Esophagus (tissue), 2 donors: Measurements from ENCODE around the gene SLC22A31. TPM values are rescaled to one million over a fixed set of nuclear protein-coding genes. Genes with fewer than 3 reads are reported as not detected.
"Not testable (repeated sequence)": the region's sequence is repeated elsewhere in the genome, so short reads cannot be mapped to it uniquely, and the experiment has no call there.

Experiments used
- H3K27ac ChIP-seq, 2 donors: one replicate each; pipeline ENCODE4 v1.5.1; 2013; ENCODE audit warnings: low read depth in 2 of 2, mild to moderate bottlenecking in 2 of 2, inconsistent platforms in 1 of 2, low read length in 1 of 2, moderate library complexity in 1 of 2
- H3K27me3 ChIP-seq, 2 donors: one replicate each; pipeline ENCODE4 v1.6.1; 2013; ENCODE audit warnings: low read length in 2 of 2, control low read depth in 1 of 2, mild to moderate bottlenecking in 1 of 2; ENCODE audit not compliant: insufficient read depth in 2 of 2, control insufficient read depth in 1 of 2
- H3K36me3 ChIP-seq, 2 donors: one replicate each; pipeline ENCODE4 v1.6.1; 2013; ENCODE audit warnings: low read length in 1 of 2; ENCODE audit not compliant: control insufficient read depth in 2 of 2, insufficient read depth in 2 of 2
- H3K4me1 ChIP-seq, 2 donors: one replicate each; pipeline ENCODE4 v1.6.1; 2013; ENCODE audit warnings: low read length in 1 of 2; ENCODE audit not compliant: control insufficient read depth in 2 of 2, insufficient read depth in 2 of 2
- H3K4me3 ChIP-seq, 2 donors: one replicate each; pipeline ENCODE4 v1.5.1; 2013; ENCODE audit warnings: low read length in 2 of 2, mild to moderate bottlenecking in 2 of 2, low read depth in 1 of 2, moderate library complexity in 1 of 2
- H3K9me3 ChIP-seq, 2 donors: one replicate each; pipeline ENCODE4 v1.6.1; 2013; ENCODE audit warnings: mild to moderate bottlenecking in 2 of 2, low read depth in 1 of 2, low read length in 1 of 2, moderate library complexity in 1 of 2; ENCODE audit not compliant: control insufficient read depth in 2 of 2, insufficient read depth in 1 of 2
- WGBS, 2 donors: extraction: QIAGEN DNeasy Blood & Tissue Kit; methylation state at CpG; one replicate each; pipeline ENCODE4 v1.1.7; 2013; 5-methylcytosine and 5-hydroxymethylcytosine counted together
- polyA plus RNA-seq, 2 donors: library from polyadenylated mRNA; stranded (reverse); fragments of 200-250 nt; gene quantifications; one replicate each; pipeline ENCODE4 v1.2.3, GENCODE V29; 2013
- donor health status: healthy with polysubstance abuse.
- donor health status: Bipolar disorder and iron deficiency.

SLC22A31 gene
- polyA plus RNA-seq, 2 donors: 0.14 to 0.16 TPM

DNA sequence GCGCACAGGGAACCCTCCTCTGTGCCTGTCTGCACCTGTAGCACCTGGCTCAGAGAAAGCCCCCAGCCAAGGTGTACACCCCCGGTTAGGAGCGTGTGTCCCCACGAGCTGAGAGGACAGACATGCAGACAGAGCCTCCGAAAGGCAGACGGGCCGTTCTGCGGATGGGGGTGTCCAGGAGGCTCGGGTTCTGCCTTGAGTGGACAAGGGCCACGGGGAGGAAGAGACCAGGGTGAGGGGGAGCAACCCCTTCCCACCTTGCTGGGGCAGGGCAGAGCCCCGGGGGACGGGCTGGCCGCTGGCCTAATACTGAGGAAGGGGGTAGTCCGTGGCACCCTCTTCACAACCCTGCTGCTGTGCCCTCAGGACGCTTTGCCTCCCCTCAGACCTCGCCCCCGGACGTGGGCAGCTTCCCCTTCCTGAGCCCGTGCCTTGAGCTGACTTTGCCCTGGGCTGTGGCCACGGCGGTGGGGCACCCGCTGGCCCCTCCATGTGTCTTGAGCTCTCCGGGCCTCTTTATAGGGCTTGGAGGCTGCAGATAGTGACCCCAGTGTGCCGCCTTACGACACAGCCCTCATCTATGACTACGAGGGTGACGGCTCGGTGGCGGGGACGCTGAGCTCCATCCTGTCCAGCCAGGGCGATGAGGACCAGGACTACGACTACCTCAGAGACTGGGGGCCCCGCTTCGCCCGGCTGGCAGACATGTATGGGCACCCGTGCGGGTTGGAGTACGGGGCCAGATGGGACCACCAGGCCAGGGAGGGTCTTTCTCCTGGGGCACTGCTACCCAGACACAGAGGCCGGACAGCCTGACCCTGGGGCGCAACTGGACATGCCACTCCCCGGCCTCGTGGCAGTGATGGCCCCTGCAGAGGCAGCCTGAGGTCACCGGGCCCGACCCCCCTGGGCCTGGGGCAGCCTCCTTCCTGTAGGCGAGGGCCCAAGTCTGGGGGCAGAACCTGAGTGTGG lies 5.7 kb downstream of the SLC22A31 start:
- Histone ChIP-seq H3K36me3 (no peaks in the 10 kb centered on the region), H3K27me3 (peaks cover 0 to 5% of the 10 kb centered on the region in 2 donors), H3K9me3 (no peaks in the 10 kb centered on the region), H3K4me3 (no peak overlapping the region), H3K27ac (no peak overlapping the region), H3K4me1 (peaks cover 3 to 4% of the 10 kb centered on the region in 2 donors)
- 82 to 84% methylated on average over 45 of the region's 45 CpGs for WGBS, 2 donors

DNA sequence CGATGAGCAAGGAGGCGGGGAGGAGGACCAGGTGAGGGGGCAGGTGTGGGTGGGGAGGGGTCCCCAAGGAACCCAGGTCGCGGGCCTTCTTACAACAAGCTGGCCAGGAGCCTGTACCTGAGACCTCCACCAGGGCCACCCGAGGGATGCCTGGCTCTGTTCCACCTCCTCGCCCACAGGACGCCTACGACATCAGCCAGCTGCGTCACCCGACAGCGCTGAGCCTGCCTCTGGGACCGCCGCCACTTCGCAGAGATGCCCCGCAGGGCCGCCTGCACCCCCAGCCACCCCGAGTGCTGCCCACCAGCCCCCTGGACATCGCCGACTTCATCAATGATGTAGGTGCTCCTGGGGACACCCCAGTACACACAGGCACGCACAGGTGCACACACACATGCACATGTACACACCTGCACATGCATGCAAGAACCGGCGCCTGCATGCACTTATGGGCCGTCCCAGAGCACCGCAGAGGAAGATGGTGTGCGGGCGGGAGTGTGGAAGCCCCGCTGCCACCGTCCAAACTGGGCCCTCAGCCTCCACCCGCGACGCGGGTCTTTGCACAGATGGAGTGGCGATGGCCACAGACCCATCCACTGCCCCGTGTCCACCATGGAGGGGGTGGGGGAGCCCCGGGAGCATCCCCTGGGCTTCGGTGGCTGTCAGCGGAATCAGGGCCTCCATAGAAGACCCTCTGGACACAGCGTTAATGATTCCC lies 6.6 kb downstream of the SLC22A31 start:
- Histone ChIP-seq H3K4me1 (peaks cover 3 to 4% of the 10 kb centered on the region in 2 donors), H3K4me3 (no peak overlapping the region), H3K27me3 (peaks cover 0 to 5% of the 10 kb centered on the region in 2 donors), H3K9me3 (no peaks in the 10 kb centered on the region), H3K36me3 (no peaks in the 10 kb centered on the region), H3K27ac (no peak overlapping the region)
- 65 to 68% methylated on average over 36 to 38 of the region's 38 CpGs for WGBS, 2 donors

DNA sequence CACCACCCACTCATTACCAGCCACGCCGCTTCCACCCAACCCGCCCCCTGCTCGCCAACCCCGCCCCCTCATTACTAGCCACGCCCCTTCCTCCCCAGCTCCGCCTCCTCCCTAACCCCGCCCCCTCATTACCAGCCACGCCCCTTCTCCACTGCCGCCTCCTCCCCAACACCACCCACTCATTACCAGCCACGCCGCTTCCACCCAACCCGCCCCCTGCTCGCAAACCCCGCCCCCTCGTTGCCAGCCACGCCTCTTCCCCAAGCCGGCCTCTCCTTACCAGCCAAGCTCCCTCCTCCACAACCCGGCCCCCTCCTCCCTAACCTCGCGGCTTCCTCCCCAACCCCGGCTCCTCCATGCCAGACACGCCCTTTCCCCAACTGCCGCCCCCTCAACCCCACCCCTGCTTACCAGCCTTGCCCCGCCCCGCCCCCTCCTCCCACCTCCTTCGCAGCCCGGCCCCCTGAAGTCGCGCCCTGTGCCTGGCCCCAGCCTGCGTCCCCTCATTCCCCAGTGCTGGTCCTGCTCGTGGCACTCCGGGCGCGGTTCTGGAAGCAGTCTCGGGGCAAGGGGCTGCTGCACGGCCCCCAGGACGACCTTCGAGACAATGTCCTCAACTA lies 7.3 kb downstream of the SLC22A31 start:
- no peak overlapping the region for H3K4me3 ChIP-seq
- H3K36me3 ChIP-seq: no peaks in the 10 kb centered on the region
- H3K27ac ChIP-seq: no peak overlapping the region
- WGBS, 2 donors: 11 to 14% methylated on average over 38 to 39 of the region's 39 CpGs
- H3K4me1 ChIP-seq: peaks cover 3 to 4% of the 10 kb centered on the region in 2 donors
- H3K27me3 ChIP-seq: peaks cover 0 to 5% of the 10 kb centered on the region in 2 donors
- no peaks in the 10 kb centered on the region for H3K9me3 ChIP-seq

DNA sequence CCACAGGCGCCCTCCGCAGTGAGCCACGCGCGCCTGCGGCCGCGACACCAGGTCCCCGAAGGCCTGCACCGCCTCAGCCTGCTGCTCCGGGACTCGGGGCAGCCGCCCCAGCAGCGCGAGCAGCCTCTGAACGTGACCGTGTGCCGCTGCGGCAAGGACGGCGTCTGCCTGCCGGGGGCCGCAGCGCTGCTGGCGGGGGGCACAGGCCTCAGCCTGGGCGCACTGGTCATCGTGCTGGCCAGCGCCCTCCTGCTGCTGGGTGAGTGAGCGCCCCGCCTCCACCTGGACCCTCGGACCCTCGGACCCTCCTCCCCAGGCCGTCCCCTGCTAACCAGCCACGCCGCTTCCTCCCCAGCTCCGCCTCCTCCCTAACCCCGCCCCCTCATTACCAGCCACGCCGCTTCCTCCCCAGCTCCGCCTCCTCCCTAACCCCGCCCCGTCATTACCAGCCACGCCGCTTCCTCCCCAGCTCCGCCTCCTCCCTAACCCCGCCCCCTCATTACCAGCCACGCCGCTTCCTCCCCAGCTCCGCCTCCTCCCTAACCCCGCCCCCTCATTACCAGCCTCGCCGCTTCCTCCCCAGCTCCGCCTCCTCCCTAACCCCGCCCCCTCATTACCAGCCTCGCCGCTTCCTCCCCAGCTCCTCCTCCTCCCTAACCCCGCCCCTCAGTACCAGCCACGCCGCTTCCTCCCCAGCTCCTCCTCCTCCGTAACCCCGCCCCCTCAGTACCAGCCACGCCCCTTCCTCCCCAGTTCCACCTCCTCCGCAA lies 8.0 kb downstream of the SLC22A31 start:
- 4 to 11% methylated on average over 53 to 63 of the region's 63 CpGs for WGBS, 2 donors
- not testable (repeated sequence) for H3K36me3 ChIP-seq, H3K4me1 ChIP-seq, H3K27me3 ChIP-seq, H3K27ac ChIP-seq, H3K9me3 ChIP-seq
- peak overlapping the region; percentile 17 to 29 for H3K4me3 ChIP-seq

DNA sequence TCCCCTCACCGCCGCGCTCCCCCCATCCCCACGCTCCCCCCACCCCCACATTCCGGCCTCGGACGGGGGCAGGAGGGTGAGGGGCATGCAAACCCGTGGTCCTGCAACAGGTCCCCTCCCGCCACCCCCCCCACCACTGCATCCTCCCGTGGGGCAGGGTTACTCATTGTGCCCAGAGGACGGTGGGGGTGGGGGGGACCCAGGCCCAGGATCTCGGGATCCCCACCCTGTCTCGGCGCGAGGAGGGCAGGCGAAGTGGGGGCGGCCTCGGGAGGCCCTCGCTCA lies 8.5 kb downstream of the SLC22A31 start:
- Histone ChIP-seq H3K4me1 (peaks cover 3 to 4% of the 10 kb centered on the region in 2 donors), H3K36me3 (no peaks in the 10 kb centered on the region), H3K27me3 (peaks cover 0 to 5% of the 10 kb centered on the region in 2 donors), H3K9me3 (no peaks in the 10 kb centered on the region), H3K4me3 (peak overlapping the region in 1 of 2 donors; percentile 17), H3K27ac (no peak overlapping the region)
- WGBS, 2 donors: 2 to 6% methylated on average over 15 to 19 of the region's 19 CpGs

DNA sequence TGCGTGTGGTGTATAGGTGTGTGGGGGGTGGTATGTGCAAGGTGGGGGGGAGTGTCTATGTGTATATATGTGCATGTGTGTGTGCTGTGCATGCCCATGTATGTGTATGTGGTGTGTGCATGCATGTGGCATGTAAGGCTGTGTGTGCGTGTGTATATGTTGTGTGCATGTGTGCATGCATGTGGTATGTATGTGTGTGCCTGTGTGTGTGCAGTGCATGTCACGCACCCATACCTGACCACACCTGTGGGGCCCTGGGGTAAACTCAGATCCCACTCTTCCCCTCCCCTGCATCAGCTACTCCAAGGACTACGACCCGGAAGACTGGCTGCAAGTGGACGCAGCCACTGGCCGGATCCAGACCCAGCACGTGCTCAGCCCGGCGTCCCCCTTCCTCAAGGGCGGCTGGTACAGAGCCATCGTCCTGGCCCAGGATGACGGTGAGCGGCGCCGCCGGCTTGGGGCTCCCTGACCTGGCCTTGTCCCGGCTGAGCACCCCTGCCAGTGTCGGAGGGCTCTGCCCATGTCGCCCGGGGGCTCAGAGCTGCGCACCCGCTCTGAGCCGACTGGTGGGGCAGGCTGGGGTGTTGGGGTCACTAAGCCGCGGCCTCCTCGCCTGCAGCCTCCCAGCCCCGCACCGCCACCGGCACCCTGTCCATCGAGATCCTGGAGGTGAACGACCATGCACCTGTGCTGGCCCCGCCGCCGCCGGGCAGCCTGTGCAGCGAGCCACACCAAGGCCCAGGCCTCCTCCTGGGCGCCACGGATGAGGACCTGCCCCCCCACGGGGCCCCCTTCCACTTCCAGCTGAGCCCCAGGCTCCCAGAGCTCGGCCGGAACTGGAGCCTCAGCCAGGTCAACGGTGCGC lies 9.1 kb downstream of the SLC22A31 start:
- no peaks in the 10 kb centered on the region for H3K36me3 ChIP-seq
- no peak overlapping the region for H3K4me3 ChIP-seq
- 48 to 60% methylated on average over 42 to 44 of the region's 44 CpGs for WGBS, 2 donors
- no peak overlapping the region for H3K27ac ChIP-seq
- H3K4me1 ChIP-seq: peaks cover 3 to 4% of the 10 kb centered on the region in 2 donors
- no peaks in the 10 kb centered on the region for H3K9me3 ChIP-seq
- H3K27me3 ChIP-seq: peaks cover 0 to 5% of the 10 kb centered on the region in 2 donors

DNA sequence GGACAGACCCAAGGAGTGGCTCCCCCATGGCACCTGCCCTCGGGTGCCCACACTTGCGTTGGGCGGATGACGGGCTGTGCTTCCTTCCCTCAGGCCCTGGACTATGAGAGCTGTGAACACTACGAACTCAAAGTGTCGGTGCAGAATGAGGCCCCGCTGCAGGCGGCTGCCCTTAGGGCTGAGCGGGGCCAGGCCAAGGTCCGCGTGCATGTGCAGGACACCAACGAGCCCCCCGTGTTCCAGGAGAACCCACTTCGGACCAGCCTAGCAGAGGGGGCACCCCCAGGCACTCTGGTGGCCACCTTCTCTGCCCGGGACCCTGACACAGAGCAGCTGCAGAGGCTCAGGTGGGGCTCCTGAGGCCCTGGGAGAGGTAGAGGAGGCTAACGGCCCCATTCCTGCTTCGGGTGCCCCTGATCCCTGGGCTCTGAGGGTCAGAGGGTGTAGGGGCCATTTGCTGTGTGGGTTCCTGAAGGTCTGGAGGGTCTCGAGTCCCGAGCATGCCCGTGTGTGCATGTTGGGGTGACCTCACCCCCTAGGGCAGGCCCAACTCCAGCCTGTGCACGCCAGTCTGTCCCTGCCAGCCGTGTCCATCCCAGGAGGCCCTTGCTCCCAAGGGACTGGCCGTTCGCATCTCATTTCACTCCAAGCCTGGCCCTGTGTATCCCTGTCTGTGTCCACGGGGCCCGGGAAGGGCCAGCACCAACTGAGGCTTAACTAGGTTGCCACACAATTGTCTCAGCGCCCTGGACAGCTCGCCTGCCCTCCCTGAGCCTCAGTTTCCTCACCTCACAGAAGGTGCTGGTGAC lies 10.0 kb downstream of the SLC22A31 start:
- Histone ChIP-seq H3K36me3 (no peaks in the 10 kb centered on the region), H3K27me3 (peaks cover 0 to 5% of the 10 kb centered on the region in 2 donors), H3K9me3 (no peaks in the 10 kb centered on the region), H3K4me1 (peaks cover 3 to 4% of the 10 kb centered on the region in 2 donors), H3K4me3 (no peak overlapping the region), H3K27ac (no peak overlapping the region)
- 58 to 69% methylated on average over 27 to 28 of the region's 28 CpGs for WGBS, 2 donors

DNA sequence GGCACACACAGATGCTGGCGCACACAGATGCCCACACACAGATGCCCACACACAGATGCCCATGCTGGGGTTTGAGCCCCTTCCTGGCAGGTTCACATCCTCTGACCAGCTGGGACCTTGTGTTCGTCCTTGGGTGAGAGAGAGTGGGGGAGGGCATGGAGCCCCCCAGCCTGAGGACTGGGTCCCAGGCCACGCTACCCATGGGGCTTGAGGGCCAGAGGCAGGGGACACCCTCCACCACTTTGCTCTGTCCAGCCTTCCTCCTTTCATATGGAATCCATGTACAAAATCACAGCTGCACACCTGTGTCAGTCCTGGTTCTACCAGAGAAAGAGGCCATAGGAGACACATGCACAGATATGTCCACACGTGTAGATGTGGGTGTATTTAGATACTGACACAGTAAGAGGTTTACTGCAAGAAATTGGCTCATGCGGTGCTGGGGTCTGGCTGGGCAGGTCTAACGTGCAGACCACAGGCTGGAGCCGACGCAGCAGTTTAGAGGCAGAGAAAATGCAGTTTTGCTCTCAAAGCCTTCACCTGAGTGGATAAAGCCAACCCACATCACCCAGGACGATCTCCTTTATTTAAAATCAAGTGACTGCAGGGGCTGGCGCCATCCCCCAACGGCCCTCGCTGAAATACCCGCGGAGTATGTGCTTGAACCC lies 10.8 kb downstream of the SLC22A31 start:
- Histone ChIP-seq H3K4me3 (no peak overlapping the region), H3K4me1 (peaks cover 3 to 4% of the 10 kb centered on the region in 2 donors), H3K9me3 (no peaks in the 10 kb centered on the region), H3K27ac (no peak overlapping the region), H3K27me3 (peaks cover 0 to 5% of the 10 kb centered on the region in 2 donors), H3K36me3 (no peaks in the 10 kb centered on the region)
- 55 to 65% methylated on average over 14 of the region's 14 CpGs for WGBS, 2 donors
